Neural cell (in vitro differentiated cells): Measurements from ENCODE around the gene PRDM15.

Experiments
- CTCF ChIP-seq: fragments of 450-650 bp; IDR thresholded peaks from 2 replicates; pipeline ENCODE4 v1.5.1; 2014; ENCODE audit warnings: antibody characterized with exemption, mild to moderate bottlenecking, moderate library complexity; ENCODE audit not compliant: poor library complexity, severe bottlenecking
- EP300 ChIP-seq: fragments of 450-650 bp; conservative IDR thresholded peaks from 2 replicates; pipeline ENCODE4 v1.6.1; 2014; ENCODE audit warnings: antibody characterized with exemption, mild to moderate bottlenecking, moderate library complexity; ENCODE audit not compliant: poor library complexity, severe bottlenecking
- EZH2 ChIP-seq: fragments of 200-600, 300-800 bp; shearing (Covaris generic), sonication (generic); IDR thresholded peaks from 2 replicates; pipeline ENCODE4 v1.6.1; 2014; ENCODE audit warnings: antibody characterized with exemption, low read length, borderline replicate concordance, mild to moderate bottlenecking; ENCODE audit not compliant: insufficient read depth, poor library complexity, severe bottlenecking
- POLR2AphosphoS5 ChIP-seq: IDR thresholded peaks from 2 replicates; pipeline ENCODE4 v1.6.1; 2012
- RAD21 ChIP-seq: fragments of 450-650 bp; conservative IDR thresholded peaks from 2 replicates; pipeline ENCODE4 v1.6.1; 2014; ENCODE audit warnings: antibody characterized with exemption, mild to moderate bottlenecking, moderate library complexity
- REST ChIP-seq: IDR thresholded peaks from 2 replicates; pipeline ENCODE4 v1.6.1; 2012; ENCODE audit warnings: borderline replicate concordance
- SMC3 ChIP-seq: fragments of 450-650 bp; conservative IDR thresholded peaks from 2 replicates; pipeline ENCODE4 v1.6.1; 2014; ENCODE audit warnings: antibody characterized with exemption, mild to moderate bottlenecking, moderate library complexity; ENCODE audit not compliant: poor library complexity
- TAF1 ChIP-seq: IDR thresholded peaks from 2 replicates; pipeline ENCODE4 v1.6.1; 2012; ENCODE audit warnings: low read depth

DNA sequence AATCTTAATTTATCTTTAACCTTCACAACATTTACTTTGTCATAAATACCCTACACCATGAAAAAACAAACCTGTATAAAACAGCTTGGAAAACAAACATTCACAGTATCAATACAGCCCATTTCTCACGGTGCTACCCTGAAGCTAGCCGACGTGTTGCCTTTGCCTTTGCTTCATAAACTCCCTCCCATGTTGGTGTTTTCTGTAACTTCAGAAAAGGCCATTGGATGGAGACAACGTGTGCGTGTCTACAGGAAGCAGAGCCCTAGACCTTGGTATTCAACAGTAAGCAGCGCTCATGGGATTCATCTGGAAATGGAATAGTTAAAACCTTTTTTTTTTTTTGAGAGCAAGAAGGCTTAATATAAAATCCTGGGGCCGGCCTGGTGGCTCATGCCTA is 7.2 kb upstream of the PRDM15 start:
- TF ChIP-seq EZH2: no peak
- TF ChIP-seq CTCF: no peak
- TF ChIP-seq TAF1: no peak
- no peak for TF ChIP-seq REST
- TF ChIP-seq RAD21: no peak
- no peak for TF ChIP-seq POLR2AphosphoS5
- TF ChIP-seq EP300: no peak
- no peak for TF ChIP-seq SMC3
